Measurements from ENCODE around the gene CASZ1. TPM values are rescaled to one million over a fixed set of nuclear protein-coding genes. Genes with fewer than 3 reads are reported as not detected.

The CASZ1 gene
- total RNA-seq, 1 experiment from 2014 or later, result 15.2 TPM

DNA sequence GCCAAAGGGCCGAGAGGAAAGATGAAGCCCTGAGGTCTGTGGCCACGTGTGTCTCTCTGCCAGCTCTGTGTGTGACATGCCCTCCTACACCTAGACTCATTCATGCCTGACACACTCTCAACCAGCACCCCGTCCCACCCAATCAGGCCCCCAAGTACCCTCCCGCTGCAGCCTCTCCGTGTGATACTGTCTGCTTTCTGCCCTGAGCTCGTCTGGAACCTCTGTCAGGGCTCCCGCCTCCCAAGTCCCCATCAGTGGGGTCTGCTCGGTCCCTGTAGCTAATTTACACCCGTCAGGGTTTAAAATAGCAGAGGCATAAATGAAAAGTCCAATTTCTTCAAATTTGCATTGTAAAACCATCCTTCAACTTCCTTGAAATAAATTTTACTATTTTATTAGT lies 20.7 kb downstream of the CASZ1 start:
- no TSS peak for BruUV-seq (replicated peaks)

GRCh38 chr1:10774615-10775310 lies 21.7 kb downstream of the CASZ1 start:
- ChIA-PET CTCF (no interaction called here), POLR2A (ENCODE audit: unreplicated experiment) (no interaction called here)
- Histone ChIP-seq H3K27ac (no peak overlapping the region), H3K9me2 (ENCODE audit: insufficient read depth) (no peaks in the 10 kb centered on the region), H3K4me2 (no peak overlapping the region), H2AFZ (no peak overlapping the region), H3K4me3 (no peak overlapping the region), H3K27me3 (ENCODE audit: insufficient read depth, low read depth) (no peaks in the 10 kb centered on the region), H3K4me1 (replicated peaks; ENCODE audit: insufficient read depth) (peaks cover 23% of the 10 kb centered on the region), H4K20me1 (ENCODE audit: insufficient read depth) (no peaks in the 10 kb centered on the region), H3K36me3 (ENCODE audit: low read depth) (no peaks in the 10 kb centered on the region), H3K79me2 (ENCODE audit: low read depth) (no peaks in the 10 kb centered on the region), H3K9me3 (ENCODE audit: insufficient read depth, low read depth) (no peaks in the 10 kb centered on the region), H3F3A (ENCODE audit: insufficient read depth, low read depth) (no peaks in the 10 kb centered on the region; the same call in 1 of the 2 replicates)
- DNase-seq, result no peak
- TF ChIP-seq EZH2 (IDR thresholded peaks at IDR 0.05; ENCODE audit: low read depth) (no peak), CTCF (conservative IDR thresholded peaks at IDR 0.05) (no peak)
- no TSS peak for BruUV-seq (replicated peaks)
- intact Hi-C loops (cut with micrococcal nuclease; ENCODE audit: unreplicated experiment), result loop anchor here (5.0 kb wide), 1 partner anchor 42 kb away; no protein-coding TSS in a partner anchor

More for the DNA sequence above, 20.7 kb downstream of the CASZ1 start:
- no peak for DNase-seq
- Histone ChIP-seq H2AFZ (no peak overlapping the region), H3K9me2 (ENCODE audit: insufficient read depth) (no peaks in the 10 kb centered on the region), H3K4me3 (no peak overlapping the region), H3K4me1 (replicated peaks; ENCODE audit: insufficient read depth) (peaks cover 28% of the 10 kb centered on the region), H3F3A (ENCODE audit: insufficient read depth, low read depth) (no peaks in the 10 kb centered on the region; the same call in 1 of the 2 replicates), H4K20me1 (ENCODE audit: insufficient read depth) (no peaks in the 10 kb centered on the region), H3K9me3 (ENCODE audit: insufficient read depth, low read depth) (no peaks in the 10 kb centered on the region), H3K4me2 (no peak overlapping the region), H3K79me2 (ENCODE audit: low read depth) (no peaks in the 10 kb centered on the region), H3K27ac (no peak overlapping the region), H3K36me3 (ENCODE audit: low read depth) (no peaks in the 10 kb centered on the region), H3K27me3 (ENCODE audit: insufficient read depth, low read depth) (no peaks in the 10 kb centered on the region)
- TF ChIP-seq CTCF (conservative IDR thresholded peaks at IDR 0.05), result no peak
- TF ChIP-seq EZH2 (IDR thresholded peaks at IDR 0.05; ENCODE audit: low read depth), result no peak
- intact Hi-C loops (cut with micrococcal nuclease; ENCODE audit: unreplicated experiment), result loop anchor here (5.0 kb wide), 1 partner anchor 43 kb away; no protein-coding TSS in a partner anchor
- POLR2A ChIA-PET (ENCODE audit: unreplicated experiment), result no interaction called here
- CTCF ChIA-PET, result no interaction called here

DNA sequence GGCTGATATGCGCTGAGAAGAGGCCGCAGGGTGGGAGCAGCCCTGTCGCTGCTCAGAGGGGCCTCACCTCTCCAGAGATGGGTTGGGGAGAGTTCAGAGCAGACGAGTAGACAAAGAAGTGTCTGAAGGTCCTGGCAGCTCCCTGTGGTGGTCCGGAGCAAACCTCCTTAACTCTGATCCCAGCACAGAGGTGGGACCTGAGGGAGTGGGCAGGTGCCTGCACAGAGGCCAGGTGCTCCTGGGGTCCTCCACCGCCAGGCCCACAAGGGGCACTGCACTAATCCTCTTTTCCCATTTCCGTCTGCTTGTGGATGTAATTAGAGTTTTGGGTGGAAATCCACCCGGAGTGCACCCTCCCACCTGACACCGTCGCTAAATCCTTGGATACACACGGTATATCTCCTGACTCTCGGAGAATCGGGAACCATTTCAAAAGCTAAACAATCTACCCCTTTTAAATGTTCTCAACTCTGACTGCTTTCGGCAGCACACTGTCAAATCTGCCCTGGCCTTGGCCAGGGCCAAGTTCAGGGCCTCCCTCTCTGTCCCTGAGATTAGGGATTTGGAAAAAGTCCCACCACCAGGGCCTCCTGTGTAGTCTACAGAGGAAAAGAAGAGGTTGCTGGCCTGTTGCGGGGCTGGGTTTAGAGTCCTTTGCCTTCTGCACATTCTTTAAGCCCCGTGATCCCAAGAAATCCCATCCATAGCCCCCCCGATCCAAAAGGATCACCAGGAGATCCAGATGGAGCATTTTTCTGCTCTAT lies 22.4 kb downstream of the CASZ1 start:
- no peak overlapping the region for H3K4me2 ChIP-seq
- ChIA-PET CTCF (no interaction called here), POLR2A (ENCODE audit: unreplicated experiment) (no interaction called here)
- H3K4me1 ChIP-seq (replicated peaks; ENCODE audit: insufficient read depth), result peaks cover 17% of the 10 kb centered on the region
- intact Hi-C loops (cut with micrococcal nuclease; ENCODE audit: unreplicated experiment), result no loop called here
- DNase-seq, result no peak
- H4K20me1 ChIP-seq (ENCODE audit: insufficient read depth), result no peaks in the 10 kb centered on the region
- H3K79me2 ChIP-seq (ENCODE audit: low read depth), result no peaks in the 10 kb centered on the region
- H3K9me3 ChIP-seq (ENCODE audit: insufficient read depth, low read depth), result no peaks in the 10 kb centered on the region
- TF ChIP-seq CTCF (conservative IDR thresholded peaks at IDR 0.05), result no peak
- no peak for TF ChIP-seq EZH2 (IDR thresholded peaks at IDR 0.05; ENCODE audit: low read depth)
- no peak overlapping the region for H2AFZ ChIP-seq
- BruUV-seq (replicated peaks), result no TSS peak
- no peaks in the 10 kb centered on the region for H3K27me3 ChIP-seq (ENCODE audit: insufficient read depth, low read depth)
- no peak overlapping the region for H3K27ac ChIP-seq
- no peaks in the 10 kb centered on the region for H3K9me2 ChIP-seq (ENCODE audit: insufficient read depth)
- no peaks in the 10 kb centered on the region for H3K36me3 ChIP-seq (ENCODE audit: low read depth)
- H3K4me3 ChIP-seq, result no peak overlapping the region
- H3F3A ChIP-seq (ENCODE audit: insufficient read depth, low read depth), result no peaks in the 10 kb centered on the region

Measured in PC-9 (cell line).